Osteocyte (in vitro differentiated cells): ENCODE results near the gene ST8SIA5. TPM values are rescaled to one million over a fixed set of nuclear protein-coding genes. Genes with fewer than 3 reads are reported as not detected.

Source experiments
- DNase-seq: peaks from one replicate; pipeline ENCODE4 v3.0.0; 2021; ENCODE audit warnings: mixed read lengths; ENCODE audit not compliant: unreplicated experiment; ENCODE audit errors: extremely low spot score
- H3K27ac Mint-ChIP-seq: one replicate; pipeline ENCODE4 v1.8.0; 2021; ENCODE audit warnings: mild to moderate bottlenecking, mixed read lengths; ENCODE audit not compliant: unreplicated experiment
- H3K27me3 Mint-ChIP-seq: one replicate; pipeline ENCODE4 v1.8.0; 2021; ENCODE audit warnings: mixed read lengths; ENCODE audit not compliant: unreplicated experiment
- H3K36me3 Mint-ChIP-seq: one replicate; pipeline ENCODE4 v1.8.0; 2021; ENCODE audit warnings: mixed read lengths; ENCODE audit not compliant: unreplicated experiment
- H3K4me1 Mint-ChIP-seq: one replicate; pipeline ENCODE4 v1.8.0; 2021; ENCODE audit warnings: mixed read lengths; ENCODE audit not compliant: unreplicated experiment
- H3K4me3 Mint-ChIP-seq: one replicate; pipeline ENCODE4 v1.8.0; 2021; ENCODE audit warnings: mild to moderate bottlenecking, moderate library complexity, mixed read lengths; ENCODE audit not compliant: unreplicated experiment
- H3K9me3 Mint-ChIP-seq: one replicate; pipeline ENCODE4 v1.8.0; 2021; ENCODE audit warnings: mixed read lengths; ENCODE audit not compliant: unreplicated experiment
- CTCF ChIP-seq: fragments of 200-600 bp; sonication (generic); IDR thresholded peaks from 2 replicates; pipeline ENCODE4 v1.5.0; 2021; ENCODE audit warnings: antibody characterized with exemption, mild to moderate bottlenecking, moderate library complexity
- total RNA-seq: library from RNA; stranded (reverse); gene quantifications from 2 replicates; pipeline ENCODE4 v1.2.1, GENCODE V29; 2021

Gene ST8SIA5
- total RNA-seq, 1 donor from 2014 or later, result 0.30 TPM

GRCh38 chr18:46702471-46702870 is 54.4 kb downstream of the ST8SIA5 start:
- H3K4me1 Mint-ChIP-seq, result no peaks in the 10 kb centered on the region
- H3K9me3 Mint-ChIP-seq, result peaks cover 6% of the 10 kb centered on the region
- H3K27ac Mint-ChIP-seq, result no peak overlapping the region
- no peak overlapping the region for H3K4me3 Mint-ChIP-seq
- H3K36me3 Mint-ChIP-seq, result no peaks in the 10 kb centered on the region
- H3K27me3 Mint-ChIP-seq, result peaks cover 10% of the 10 kb centered on the region
- no peak for TF ChIP-seq CTCF
- DNase-seq, result no peak

GRCh38 chr18:46700066-46700824 is 56.6 kb downstream of the ST8SIA5 start:
- no peak overlapping the region for H3K4me3 Mint-ChIP-seq
- peaks cover 6% of the 10 kb centered on the region for H3K9me3 Mint-ChIP-seq
- no peaks in the 10 kb centered on the region for H3K4me1 Mint-ChIP-seq
- no peak for DNase-seq
- TF ChIP-seq CTCF, result no peak
- peaks cover 5% of the 10 kb centered on the region for H3K27me3 Mint-ChIP-seq
- no peaks in the 10 kb centered on the region for H3K36me3 Mint-ChIP-seq
- no peak overlapping the region for H3K27ac Mint-ChIP-seq

- DNase-seq, result no peak
- Mint-ChIP-seq H3K4me3 (no peak overlapping the region), H3K4me1 (no peaks in the 10 kb centered on the region), H3K36me3 (no peaks in the 10 kb centered on the region), H3K27ac (no peak overlapping the region), H3K9me3 (peaks cover 6% of the 10 kb centered on the region), H3K27me3 (peaks cover 8% of the 10 kb centered on the region)
- no peak for TF ChIP-seq CTCF
Observed at GRCh38 chr18:46696702-46697101, 60.2 kb downstream of the ST8SIA5 start.

GRCh38 chr18:46696268-46696667 is 60.6 kb downstream of the ST8SIA5 start:
- Mint-ChIP-seq H3K9me3 (peaks cover 6% of the 10 kb centered on the region), H3K4me3 (no peak overlapping the region), H3K27me3 (peaks cover 8% of the 10 kb centered on the region), H3K36me3 (no peaks in the 10 kb centered on the region), H3K27ac (no peak overlapping the region), H3K4me1 (no peaks in the 10 kb centered on the region)
- DNase-seq, result no peak
- no peak for TF ChIP-seq CTCF

- Mint-ChIP-seq H3K36me3 (no peaks in the 10 kb centered on the region), H3K4me1 (no peaks in the 10 kb centered on the region), H3K9me3 (peaks cover 6% of the 10 kb centered on the region), H3K4me3 (no peak overlapping the region), H3K27me3 (peaks cover 8% of the 10 kb centered on the region), H3K27ac (no peak overlapping the region)
- no peak for DNase-seq
- TF ChIP-seq CTCF, result no peak
Observed at GRCh38 chr18:46693996-46694395, 62.9 kb downstream of the ST8SIA5 start.
